H1 (cell line): ENCODE results near the gene WDR4. TPM values are rescaled to one million over a fixed set of nuclear protein-coding genes. Genes with fewer than 3 reads are reported as not detected.
A peak's percentile ranks its signal among the peaks of the same experiment; 100 is the strongest.
"Not testable (repeated sequence)": the region's sequence is repeated elsewhere in the genome, so short reads cannot be mapped to it uniquely, and the experiment has no call there.

Source experiments
- CTCF ChIA-PET: fragments of 300-600 bp; sonication (Branson Sonifier 250); formaldehyde crosslinking; loops from one replicate; lab custom pipeline; 2021; ENCODE audit not compliant: partially characterized antibody; lab: Charles Lee
- POLR2A ChIA-PET: fragments of 300-600 bp; sonication (Branson Sonifier 250); formaldehyde crosslinking; loops from one replicate; lab custom pipeline; 2021; ENCODE audit warnings: inconsistent platforms; ENCODE audit not compliant: partially characterized antibody; lab: Charles Lee
- DNase-seq, 2 experiments: peaks; one replicate each; pipeline versions ENCODE4 v3.0.0 to v3.0.0-alpha.2; 2010 to 2022; ENCODE audit warnings: low spot score in 2 of 2, low read depth in 1 of 2, mixed read lengths in 1 of 2
- FAIRE-seq: peaks from 2 replicates; lab custom pipeline; 2011; peaks lifted over from hg19 to GRCh38; lab: Jason Lieb, UNC
- H2AFZ ChIP-seq: 2 replicates; pipeline ENCODE4 v1.8.1; 2012; ENCODE audit warnings: low read length, inconsistent platforms
- H2AK5ac ChIP-seq: 2 replicates; pipeline ENCODE4 v1.6.1; 2013; ENCODE audit warnings: low read depth, low read length
- H2BK120ac ChIP-seq: replicated peaks from 2 replicates; pipeline ENCODE3; 2013; ENCODE audit warnings: low read depth, low read length, inconsistent platforms
- H2BK12ac ChIP-seq: 2 replicates; pipeline ENCODE4 v1.6.1; 2013; ENCODE audit warnings: low read depth, low read length
- H2BK15ac ChIP-seq: 2 replicates; pipeline ENCODE4 v1.6.1; 2013; ENCODE audit warnings: low read length
- H2BK20ac ChIP-seq: 2 replicates; pipeline ENCODE4 v1.6.1; 2013; ENCODE audit warnings: low read length
- H2BK5ac ChIP-seq: 2 replicates; pipeline ENCODE4 v1.6.1; 2013; ENCODE audit warnings: low read depth, low read length
- H3K14ac ChIP-seq: 2 replicates; pipeline ENCODE4 v1.6.1; 2013; ENCODE audit warnings: inconsistent platforms; ENCODE audit not compliant: insufficient read length
- H3K18ac ChIP-seq: 2 replicates; pipeline ENCODE4 v1.6.1; 2013; ENCODE audit warnings: low read length; ENCODE audit errors: extremely low read depth
- H3K23ac ChIP-seq: 2 replicates; pipeline ENCODE4 v1.6.1; 2013; ENCODE audit warnings: inconsistent platforms; ENCODE audit not compliant: insufficient read length
- H3K23me2 ChIP-seq: 2 replicates; pipeline ENCODE4 v1.6.1; 2013; ENCODE audit warnings: low read depth, low read length
- H3K27ac ChIP-seq: 2 replicates; pipeline ENCODE4 v1.6.1; 2011; ENCODE audit warnings: low read depth, low read length, inconsistent platforms
- H3K27me3 ChIP-seq, 4 experiments: replicated peaks in 1 of 4; 1 replicate in 1 of 4; 2 replicates in 3 of 4; pipeline versions ENCODE4 v1.6.1 to v1.8.1; 2011 to 2013; ENCODE audit warnings: low read length in 3 of 4, mild to moderate bottlenecking in 3 of 4, inconsistent platforms in 2 of 4, mixed read lengths in 2 of 4, moderate library complexity in 1 of 4; ENCODE audit not compliant: control insufficient read depth in 3 of 4, insufficient read depth in 3 of 4; ENCODE audit errors: extremely low read depth in 1 of 4
- H3K36me3 ChIP-seq, 4 experiments: 2 replicates each; pipeline versions ENCODE4 v1.6.1 to v1.8.1; 2011 to 2013; ENCODE audit warnings: mild to moderate bottlenecking in 4 of 4, low read length in 3 of 4, moderate library complexity in 2 of 4, control low read depth in 1 of 4, inconsistent platforms in 1 of 4; ENCODE audit not compliant: insufficient read depth in 4 of 4, control insufficient read depth in 2 of 4
- H3K4ac ChIP-seq: replicated peaks from 2 replicates; pipeline ENCODE3; 2013; ENCODE audit warnings: low read length, low read depth, mixed read lengths, inconsistent platforms; ENCODE audit not compliant: insufficient read length
- H3K4me1 ChIP-seq, 4 experiments: replicated peaks in 1 of 4; 1 replicate in 1 of 4; 2 replicates in 3 of 4; pipeline versions ENCODE4 v1.6.1 to v1.8.1; 2011 to 2013; ENCODE audit warnings: low read length in 3 of 4, inconsistent platforms in 2 of 4, mixed read lengths in 1 of 4; ENCODE audit not compliant: insufficient read depth in 4 of 4, control insufficient read depth in 3 of 4
- H3K4me2 ChIP-seq, 2 experiments: 2 replicates each; pipeline versions ENCODE4 v1.6.1 to v1.8.1; 2011 to 2013; ENCODE audit warnings: low read depth in 2 of 2, low read length in 2 of 2, control low read depth in 1 of 2, inconsistent platforms in 1 of 2, mild to moderate bottlenecking in 1 of 2; ENCODE audit not compliant: insufficient read depth in 1 of 2
- H3K4me3 ChIP-seq, 4 experiments: fragments of 200-600, 300-600 bp in 1 of 4; sonication (generic), shearing (Covaris generic), sonication (Bioruptor Twin) in 1 of 4; 2 replicates each; pipeline versions ENCODE4 v1.5.1 to v1.8.1; 2011 to 2016; ENCODE audit warnings: low read length in 4 of 4, low read depth in 3 of 4, control low read depth in 2 of 4, inconsistent platforms in 2 of 4, mild to moderate bottlenecking in 2 of 4, mixed read lengths in 1 of 4, moderate library complexity in 1 of 4; ENCODE audit not compliant: insufficient read depth in 2 of 4; ENCODE audit errors: extremely low read depth in 1 of 4
- H3K56ac ChIP-seq: replicated peaks from 2 replicates; pipeline ENCODE3; 2013; ENCODE audit warnings: low read depth, mild to moderate bottlenecking, mixed read lengths, low read length, inconsistent platforms; ENCODE audit not compliant: insufficient read length
- H3K79me1 ChIP-seq: 2 replicates; pipeline ENCODE4 v1.6.1; 2013; ENCODE audit warnings: low read depth, low read length, control low read depth
- H3K79me2 ChIP-seq, 2 experiments: 2 replicates each; pipeline versions ENCODE4 v1.6.1 to v1.8.1; 2012 to 2013; ENCODE audit warnings: low read length in 2 of 2, mild to moderate bottlenecking in 2 of 2, inconsistent platforms in 1 of 2; ENCODE audit not compliant: insufficient read depth in 2 of 2, control insufficient read depth in 1 of 2
- H3K9ac ChIP-seq, 4 experiments: replicated peaks in 1 of 4; 1 replicate in 1 of 4; 2 replicates in 3 of 4; pipeline versions ENCODE4 v1.6.1 to v1.8.1; 2011 to 2013; ENCODE audit warnings: low read depth in 3 of 4, low read length in 3 of 4, control low read depth in 2 of 4, mild to moderate bottlenecking in 2 of 4, moderate library complexity in 2 of 4, inconsistent platforms in 1 of 4; ENCODE audit errors: extremely low read depth in 1 of 4
- H3K9me3 ChIP-seq, 2 experiments: 2 replicates each; pipeline versions ENCODE4 v1.6.1 to v1.8.1; 2012 to 2013; ENCODE audit warnings: mild to moderate bottlenecking in 2 of 2, moderate library complexity in 2 of 2, control low read depth in 1 of 2, inconsistent platforms in 1 of 2, low read depth in 1 of 2, low read length in 1 of 2, mixed read lengths in 1 of 2; ENCODE audit not compliant: insufficient read depth in 2 of 2
- H4K20me1 ChIP-seq, 2 experiments: replicated peaks in 1 of 2; 2 replicates each; pipeline versions ENCODE3 to v1.8.1; 2011 to 2013; ENCODE audit warnings: inconsistent platforms in 2 of 2, low read length in 2 of 2, mild to moderate bottlenecking in 1 of 2; ENCODE audit not compliant: insufficient read depth in 2 of 2, control insufficient read depth in 1 of 2
- H4K5ac ChIP-seq: 2 replicates; pipeline ENCODE4 v1.6.1; 2013; ENCODE audit warnings: low read length, low read depth, mixed read lengths, inconsistent platforms; ENCODE audit not compliant: insufficient read length
- H4K8ac ChIP-seq: 2 replicates; pipeline ENCODE4 v1.8.0; 2013; ENCODE audit warnings: mild to moderate bottlenecking, moderate library complexity, low read length, inconsistent platforms; ENCODE audit not compliant: insufficient read depth; ENCODE audit errors: extremely low read depth
- H4K91ac ChIP-seq: replicated peaks from 2 replicates; pipeline ENCODE3; 2013; ENCODE audit warnings: low read length, mixed read lengths, inconsistent platforms; ENCODE audit not compliant: insufficient read length
- whole genome bisulfite sequencing, 2 experiments: shearing (Covaris generic) in 1 of 2; methylation state at CpG; one replicate each; pipeline versions ENCODE4 v1.1.6 to v1.1.7; 2013 to 2015; ENCODE audit warnings: low lambda C conversion rate in 2 of 2, mixed read lengths in 2 of 2, inconsistent platforms in 1 of 2, low coverage in 1 of 2, missing lambda C conversion rate in 1 of 2; ENCODE audit not compliant: insufficient replicate concordance in 2 of 2, insufficient coverage in 1 of 2, insufficient read length in 1 of 2; ENCODE audit errors: extremely low coverage in 1 of 2, missing lambda C conversion rate in 1 of 2; 5-methylcytosine and 5-hydroxymethylcytosine counted together
- polyA plus RNA-seq, 7 experiments: library from polyadenylated mRNA; depleted of rRNA in 3 of 7; stranded (reverse) in 5 of 7; unstranded in 2 of 7; fragments of >200 nt in 5 of 7; fragments of 200-250 nt in 2 of 7; gene quantifications; 1 replicate in 5 of 7; 2 replicates in 1 of 7; 4 replicates in 1 of 7; pipeline versions ENCODE4 v1.2.1 to v1.2.3, GENCODE V29; 2011 to 2013; ENCODE audit warnings: missing spikeins in 2 of 7, mixed read lengths in 2 of 7
- total RNA-seq: library from RNA; stranded (reverse); fragmentation: NEBNext Ultra II Directional; extraction: Animal tissue kit (Norgen Biotek cat#: 25700); gene quantifications from 2 replicates; pipeline ENCODE4 v1.2.1, GENCODE V29; 2021

Gene WDR4
- total and polyA plus RNA-seq, 2 of the 8 experiments (the other 6 are each of a cell fraction or from before 2014, with no cell fraction given) = 28.9 to 47.8 TPM

GRCh38 chr21:42911920-42912319, 32.6 kb upstream of the WDR4 start:
- DNase-seq, H2AFZ ChIP-seq, H3K4me2 ChIP-seq, H3K79me2 ChIP-seq, H3K9me3 ChIP-seq, H4K20me1 ChIP-seq, H3K23ac ChIP-seq, H3K27me3 ChIP-seq, H2BK20ac ChIP-seq, H3K4me3 ChIP-seq, H2BK12ac ChIP-seq, H3K9ac ChIP-seq, H4K5ac ChIP-seq, H2BK120ac ChIP-seq, FAIRE-seq, H3K18ac ChIP-seq, H3K79me1 ChIP-seq, H2AK5ac ChIP-seq, H4K91ac ChIP-seq, H2BK15ac ChIP-seq, H2BK5ac ChIP-seq, H3K56ac ChIP-seq, H3K23me2 ChIP-seq, H3K4ac ChIP-seq, H4K8ac ChIP-seq, H3K4me1 ChIP-seq, H3K14ac ChIP-seq: not testable (repeated sequence)
- H3K27ac ChIP-seq = 0 out of 2 replicates have a peak overlapping the region, but pooled peaks have one; percentile 42
- H3K36me3 ChIP-seq = peaks cover 2 to 32% (median 14%) of the 10 kb centered on the region in 4 experiments; a peak in 6 of 8 replicates
- 92% methylated on average over 6 of the region's 6 CpGs; no CpG with 5 or more reads in 1 of the 2 experiments for WGBS, 2 experiments
- POLR2A ChIA-PET = interaction anchor here (0.8 to 3.4 kb wide), 4 partner anchors 9 to 51 kb away, joined by 3 to 11 read pairs (median 9); partner anchors contain the start of gene NDUFV3
- CTCF ChIA-PET = interaction anchor here (1.3 kb wide), 1 partner anchor 11 kb away, joined by 5 read pairs; no protein-coding TSS in a partner anchor

DNA sequence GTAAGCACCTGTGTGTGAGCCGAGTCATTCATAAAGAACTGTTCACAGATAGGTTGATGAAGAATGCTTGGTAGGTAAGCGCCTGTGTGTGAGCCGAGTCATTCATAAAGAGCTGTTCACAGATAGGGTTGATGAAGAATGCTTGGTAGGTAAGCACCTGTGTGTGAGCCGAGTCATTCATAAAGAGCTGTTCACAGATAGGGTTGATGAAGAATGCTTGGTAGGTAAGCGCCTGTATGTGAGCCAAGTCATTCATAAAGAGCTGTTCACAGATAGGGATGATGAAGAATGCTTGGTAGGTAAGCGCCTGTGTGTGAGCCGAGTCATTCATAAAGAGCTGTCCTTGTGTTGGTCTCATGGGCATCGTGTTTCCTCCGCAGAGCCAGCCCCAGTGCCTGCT, 29.1 kb upstream of the WDR4 start:
- CTCF ChIA-PET, H3K79me2 ChIP-seq, H2BK5ac ChIP-seq, H3K56ac ChIP-seq, H3K14ac ChIP-seq, H3K23me2 ChIP-seq, H2AFZ ChIP-seq, H2BK15ac ChIP-seq, DNase-seq, H3K27ac ChIP-seq, H2BK20ac ChIP-seq, H3K23ac ChIP-seq, H3K4me2 ChIP-seq, H3K9ac ChIP-seq, H3K18ac ChIP-seq, H3K79me1 ChIP-seq, H3K4ac ChIP-seq, H4K20me1 ChIP-seq, H4K8ac ChIP-seq, H2AK5ac ChIP-seq, FAIRE-seq, H3K9me3 ChIP-seq, H3K4me1 ChIP-seq, H3K4me3 ChIP-seq, H4K91ac ChIP-seq, H3K27me3 ChIP-seq, H2BK12ac ChIP-seq, H4K5ac ChIP-seq, H2BK120ac ChIP-seq: not testable (repeated sequence)
- 95% methylated on average over 9 of the region's 9 CpGs; no CpG with 5 or more reads in 1 of the 2 experiments for WGBS, 2 experiments
- POLR2A ChIA-PET = interaction anchor here (0.9 to 2.8 kb wide), 3 partner anchors 10 to 48 kb away, joined by 3 to 16 read pairs (median 7); partner anchors contain the start of gene NDUFV3
- peaks cover 8 to 57% (median 38%) of the 10 kb centered on the region in 4 experiments; a peak in 7 of 8 replicates for H3K36me3 ChIP-seq
